Mesendoderm (in vitro differentiated cells): ENCODE results near the gene SOX6.

ENCODE experiments used
- DNase-seq: peaks from one replicate; pipeline ENCODE4 v3.0.0; 2013
- H2AK5ac ChIP-seq: 2 replicates; pipeline ENCODE4 v1.6.1; 2013; ENCODE audit warnings: low read length, inconsistent platforms
- H2BK120ac ChIP-seq: 2 replicates; pipeline ENCODE4 v1.6.1; 2013; ENCODE audit warnings: low read depth, mild to moderate bottlenecking, low read length, moderate library complexity, mixed read lengths
- H2BK15ac ChIP-seq: replicated peaks from 2 replicates; pipeline ENCODE4 v1.6.1; 2013; ENCODE audit warnings: low read depth, mild to moderate bottlenecking, moderate library complexity
- H2BK5ac ChIP-seq: 2 replicates; pipeline ENCODE4 v1.6.1; 2013; ENCODE audit warnings: low read length, inconsistent platforms
- H3K18ac ChIP-seq: 2 replicates; pipeline ENCODE4 v1.6.1; 2013; ENCODE audit warnings: mild to moderate bottlenecking, low read length, mixed read lengths
- H3K23ac ChIP-seq: one replicate; pipeline ENCODE4 v1.6.1; 2013; ENCODE audit warnings: low read length
- H3K27ac ChIP-seq: 2 replicates; pipeline ENCODE4 v1.5.1; 2013; ENCODE audit warnings: low read depth, mild to moderate bottlenecking, inconsistent platforms, low read length, moderate library complexity
- H3K27me3 ChIP-seq: 2 replicates; pipeline ENCODE4 v1.6.1; 2013; ENCODE audit warnings: low read length, control low read depth, mild to moderate bottlenecking, inconsistent platforms; ENCODE audit not compliant: insufficient read depth, poor library complexity
- H3K36me3 ChIP-seq: 2 replicates; pipeline ENCODE4 v1.6.1; 2013; ENCODE audit warnings: low read length, inconsistent platforms; ENCODE audit not compliant: control insufficient read depth, insufficient read depth
- H3K4ac ChIP-seq: one replicate; pipeline ENCODE4 v1.6.1; 2013; ENCODE audit warnings: low read depth, mild to moderate bottlenecking, low read length, moderate library complexity
- H3K4me1 ChIP-seq: 2 replicates; pipeline ENCODE4 v1.6.1; 2013; ENCODE audit warnings: low read depth, low read length, inconsistent platforms; ENCODE audit not compliant: control insufficient read depth
- H3K4me2 ChIP-seq: 2 replicates; pipeline ENCODE4 v1.6.1; 2013; ENCODE audit warnings: low read length
- H3K4me3 ChIP-seq: 2 replicates; pipeline ENCODE4 v1.5.1; 2013; ENCODE audit warnings: mild to moderate bottlenecking, low read length
- H3K56ac ChIP-seq: one replicate; pipeline ENCODE4 v1.6.1; 2013; ENCODE audit warnings: low read length
- H3K79me1 ChIP-seq: 2 replicates; pipeline ENCODE4 v1.6.1; 2013; ENCODE audit warnings: low read length, inconsistent platforms
- H3K79me2 ChIP-seq: 2 replicates; pipeline ENCODE4 v1.6.1; 2013; ENCODE audit warnings: mild to moderate bottlenecking, low read length; ENCODE audit not compliant: control insufficient read depth, insufficient read depth
- H3K9ac ChIP-seq: 2 replicates; pipeline ENCODE4 v1.6.1; 2013; ENCODE audit warnings: low read length, inconsistent platforms
- H4K5ac ChIP-seq: one replicate; pipeline ENCODE4 v1.6.1; 2013; ENCODE audit warnings: low read length
- H4K8ac ChIP-seq: one replicate; pipeline ENCODE4 v1.6.1; 2013; ENCODE audit warnings: low read depth, mild to moderate bottlenecking, control low read depth, low read length, moderate library complexity
- WGBS: extraction: QIAGEN DNeasy Blood & Tissue Kit; methylation state at CpG from one replicate; pipeline ENCODE4 v1.1.7; 2013; ENCODE audit warnings: low lambda C conversion rate, missing lambda C conversion rate; ENCODE audit not compliant: insufficient coverage; ENCODE audit errors: extremely low coverage; 5-methylcytosine and 5-hydroxymethylcytosine counted together

The SOX6 gene

DNA sequence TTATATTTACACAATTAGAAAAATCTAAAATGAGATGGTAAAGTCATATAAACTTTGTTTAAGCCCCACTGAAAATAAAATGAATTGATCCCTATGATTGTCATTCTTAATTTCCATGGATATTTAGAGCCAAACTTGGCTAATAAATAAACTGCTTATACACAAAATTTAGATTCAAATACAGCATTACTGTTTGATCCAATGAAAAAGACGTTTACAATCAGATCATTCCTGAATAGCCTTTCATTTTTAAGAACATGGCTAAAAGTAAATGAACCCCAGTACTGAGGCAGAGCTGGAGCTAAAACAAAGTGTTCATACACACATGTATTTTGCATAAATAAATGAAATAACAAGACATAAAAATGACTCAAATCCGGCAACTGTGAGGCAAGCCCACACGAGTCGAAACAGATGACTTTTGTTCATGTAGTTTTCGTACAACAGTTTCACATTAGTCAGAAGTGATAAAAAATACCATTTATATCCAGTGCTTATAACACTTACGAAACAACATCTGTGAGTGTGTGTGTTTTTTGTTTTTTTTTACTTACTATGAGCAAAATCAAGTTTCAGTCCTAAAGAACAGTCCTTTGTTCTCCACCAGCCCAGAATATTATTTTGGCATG lies 386.5 kb downstream of the SOX6 start:
- no peak for DNase-seq
- H3K4me3 ChIP-seq, result no peak overlapping the region

DNA sequence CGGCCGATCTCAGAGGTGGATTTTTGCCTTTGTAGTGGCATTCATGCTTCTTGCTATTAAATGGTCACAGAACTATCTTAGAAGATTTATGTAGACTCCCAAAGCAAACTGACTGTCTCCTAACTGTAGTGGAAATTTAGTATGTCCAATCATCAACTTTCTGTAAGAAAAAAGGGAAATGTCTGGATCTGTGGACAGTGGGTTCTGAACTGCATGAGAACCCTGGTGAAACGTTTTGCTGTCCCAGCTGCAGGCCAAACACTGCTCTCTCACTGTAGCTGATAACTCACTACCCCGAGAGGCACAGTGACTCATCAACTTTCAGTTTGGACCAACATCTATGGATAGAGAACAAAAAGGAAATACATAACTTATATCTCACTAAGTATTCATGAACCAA lies 387.1 kb downstream of the SOX6 start:
- Histone ChIP-seq H2BK15ac (no peak overlapping the region), H3K9ac (no peak overlapping the region), H4K5ac (no peak overlapping the region), H3K18ac (no peak overlapping the region), H3K4me1 (peaks cover 2% of the 10 kb centered on the region), H3K4me3 (no peak overlapping the region), H2BK5ac (no peak overlapping the region), H3K36me3 (no peaks in the 10 kb centered on the region), H3K27me3 (no peaks in the 10 kb centered on the region), H3K23ac (no peak overlapping the region), H3K79me1 (no peaks in the 10 kb centered on the region), H3K4me2 (no peak overlapping the region), H3K56ac (no peak overlapping the region), H2BK120ac (no peak overlapping the region), H2AK5ac (no peak overlapping the region), H3K79me2 (no peaks in the 10 kb centered on the region), H3K4ac (no peak overlapping the region), H4K8ac (no peak overlapping the region), H3K27ac (no peak overlapping the region)
- no CpG with 5 or more reads among the region's 4 CpGs for WGBS
- DNase-seq, result peak; percentile 68

More for the DNA sequence above, 386.5 kb downstream of the SOX6 start:
- Histone ChIP-seq H3K56ac (no peak overlapping the region), H3K18ac (no peak overlapping the region), H2BK15ac (no peak overlapping the region), H3K4me2 (no peak overlapping the region), H3K27me3 (no peaks in the 10 kb centered on the region), H3K9ac (no peak overlapping the region), H2BK120ac (no peak overlapping the region), H3K36me3 (no peaks in the 10 kb centered on the region), H3K4ac (no peak overlapping the region), H3K79me2 (no peaks in the 10 kb centered on the region), H4K5ac (no peak overlapping the region), H2AK5ac (no peak overlapping the region), H4K8ac (no peak overlapping the region), H3K79me1 (no peaks in the 10 kb centered on the region), H3K23ac (no peak overlapping the region), H3K4me1 (peaks cover 2% of the 10 kb centered on the region), H2BK5ac (no peak overlapping the region), H3K27ac (no peak overlapping the region)
- WGBS, result no CpG with 5 or more reads among the region's 6 CpGs

DNA sequence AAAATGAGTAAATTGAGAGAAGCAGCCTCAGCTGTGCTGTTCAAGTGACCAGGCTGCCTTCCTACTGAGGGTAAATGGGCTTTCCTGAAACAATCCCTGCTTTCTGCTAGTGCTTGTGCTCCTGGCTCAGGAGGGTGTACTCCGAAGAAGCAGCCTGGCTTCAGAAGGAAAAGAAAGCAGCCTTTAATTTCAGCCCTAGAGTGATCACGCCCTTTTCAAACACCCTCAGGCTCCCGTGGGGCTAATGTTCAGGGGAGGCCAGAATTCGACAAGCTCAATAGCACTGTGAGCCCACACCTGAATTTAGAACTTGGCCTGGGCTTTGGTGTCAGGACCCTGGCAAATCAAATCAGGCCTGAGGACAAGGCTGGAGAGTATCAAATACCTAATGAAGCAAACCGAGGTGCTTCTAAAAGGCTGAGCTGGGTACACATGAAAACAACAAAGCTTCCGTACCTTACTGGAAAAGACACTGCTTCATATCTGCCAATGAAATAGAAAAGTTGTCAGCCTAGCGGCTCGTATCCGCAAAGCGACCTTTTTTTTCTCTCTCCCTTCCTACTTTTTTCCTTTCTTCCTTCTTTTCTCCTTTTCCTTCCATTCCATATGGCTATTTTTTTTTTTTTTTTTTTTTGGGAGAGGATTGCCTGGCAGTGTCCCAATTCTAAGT lies 387.8 kb downstream of the SOX6 start:
- Histone ChIP-seq H3K27ac (no peak overlapping the region), H3K4me3 (no peak overlapping the region), H2BK5ac (no peak overlapping the region), H3K9ac (no peak overlapping the region), H3K56ac (peak overlapping the region; percentile 12), H4K5ac (no peak overlapping the region), H3K4me1 (peaks cover 2% of the 10 kb centered on the region), H3K18ac (peak overlapping the region; percentile 19), H3K4ac (no peak overlapping the region), H3K79me1 (no peaks in the 10 kb centered on the region), H3K4me2 (no peak overlapping the region), H3K23ac (no peak overlapping the region), H2BK15ac (peak overlapping the region; percentile 0), H4K8ac (no peak overlapping the region), H3K79me2 (no peaks in the 10 kb centered on the region), H2BK120ac (no peak overlapping the region), H3K36me3 (no peaks in the 10 kb centered on the region), H2AK5ac (no peak overlapping the region), H3K27me3 (no peaks in the 10 kb centered on the region)
- no CpG with 5 or more reads among the region's 10 CpGs for WGBS
- peak; percentile 27 for DNase-seq

DNA sequence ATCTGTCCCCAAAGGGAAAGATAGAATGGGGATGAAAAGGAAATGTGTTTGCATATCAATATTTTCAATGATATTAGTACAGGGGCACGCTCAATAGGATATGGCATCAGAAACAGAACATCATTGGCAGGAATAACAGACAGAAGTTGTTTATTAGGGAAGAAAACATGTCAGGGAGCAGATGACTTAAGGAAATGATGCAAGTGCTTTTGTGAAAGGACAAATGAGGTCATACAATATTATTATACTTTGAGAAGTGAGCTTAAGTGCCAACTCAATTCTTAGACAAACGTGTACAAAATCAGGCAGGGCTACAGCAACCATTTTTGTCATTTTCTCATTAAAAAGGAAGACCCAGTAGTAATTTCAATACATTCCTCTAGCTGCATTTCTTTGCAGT lies 388.4 kb downstream of the SOX6 start:
- no peaks in the 10 kb centered on the region for H3K79me2 ChIP-seq
- no peak overlapping the region for H3K23ac ChIP-seq
- H3K36me3 ChIP-seq, result no peaks in the 10 kb centered on the region
- no peak overlapping the region for H2BK15ac ChIP-seq
- no peaks in the 10 kb centered on the region for H3K27me3 ChIP-seq
- no peak overlapping the region for H3K9ac ChIP-seq
- no peak overlapping the region for H3K56ac ChIP-seq
- no peak overlapping the region for H3K18ac ChIP-seq
- no CpG with 5 or more reads among the region's 2 CpGs for WGBS
- H2BK120ac ChIP-seq, result no peak overlapping the region
- no peak overlapping the region for H4K5ac ChIP-seq
- H3K4ac ChIP-seq, result no peak overlapping the region
- H3K79me1 ChIP-seq, result no peaks in the 10 kb centered on the region
- H4K8ac ChIP-seq, result no peak overlapping the region
- H3K4me2 ChIP-seq, result no peak overlapping the region
- no peak overlapping the region for H2AK5ac ChIP-seq
- H3K4me1 ChIP-seq, result peaks cover 2% of the 10 kb centered on the region
- H3K27ac ChIP-seq, result no peak overlapping the region
- H3K4me3 ChIP-seq, result no peak overlapping the region
- DNase-seq, result no peak
- no peak overlapping the region for H2BK5ac ChIP-seq

DNA sequence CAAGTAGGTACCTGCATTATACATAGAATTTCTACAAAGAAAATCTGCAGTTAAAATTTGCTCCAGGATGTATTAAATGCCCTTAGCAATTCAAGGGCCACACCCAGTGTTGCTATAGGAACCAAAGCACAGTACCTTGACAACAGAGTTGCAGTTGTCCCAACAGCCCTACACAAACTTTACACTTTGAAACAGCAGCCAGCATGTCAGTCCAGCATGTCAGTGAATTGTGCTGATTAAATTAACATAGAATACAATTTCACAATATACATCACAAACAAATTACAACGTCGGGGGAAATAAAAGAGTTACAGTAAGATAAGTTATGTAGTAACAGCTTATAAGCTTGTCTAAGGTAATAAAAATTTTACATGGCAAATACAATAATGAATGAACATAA lies 389.2 kb downstream of the SOX6 start:
- Histone ChIP-seq H2BK5ac (no peak overlapping the region), H3K18ac (no peak overlapping the region), H2BK120ac (no peak overlapping the region), H3K36me3 (no peaks in the 10 kb centered on the region), H3K79me2 (no peaks in the 10 kb centered on the region), H3K4ac (no peak overlapping the region), H2BK15ac (no peak overlapping the region), H3K4me2 (no peak overlapping the region), H3K23ac (no peak overlapping the region), H3K4me3 (no peak overlapping the region), H3K27me3 (no peaks in the 10 kb centered on the region), H4K5ac (no peak overlapping the region), H3K4me1 (peaks cover 2% of the 10 kb centered on the region), H4K8ac (no peak overlapping the region), H2AK5ac (no peak overlapping the region), H3K56ac (no peak overlapping the region), H3K27ac (no peak overlapping the region), H3K79me1 (no peaks in the 10 kb centered on the region), H3K9ac (no peak overlapping the region)
- no CpG with 5 or more reads among the region's 2 CpGs for WGBS
- DNase-seq, result peak; percentile 61
